Endothelial cell of umbilical vein (primary cell): ENCODE data around the gene DENND5A. TPM values are rescaled to one million over a fixed set of nuclear protein-coding genes. Genes with fewer than 3 reads are reported as not detected.

Experiments
- BruUV-seq: library from RNA; stranded (reverse); fragments of 400-500 nt; replicated peaks from 2 replicates; lab custom pipeline; 2021; lab: Mats Ljungman, UMichigan
- CTCF ChIA-PET: fragments of 300-600, 350-600 bp; sonication (Branson Sonifier 250); formaldehyde crosslinking; loops from one replicate; lab custom pipeline; 2021; ENCODE audit warnings: antibody characterized with exemption, inconsistent platforms; lab: Charles Lee
- POLR2A ChIA-PET: fragments of 300-600, 350-600 bp; sonication (Branson Sonifier 250); formaldehyde crosslinking; loops from one replicate; lab custom pipeline; 2021; ENCODE audit warnings: antibody characterized with exemption, inconsistent platforms; lab: Charles Lee
- DNase-seq: peaks from one replicate; pipeline ENCODE4 v3.0.0-alpha.2; 2011; ENCODE audit warnings: low read depth, low spot score
- FAIRE-seq: peaks from 2 replicates; lab custom pipeline; 2011; peaks lifted over from hg19 to GRCh38; lab: Jason Lieb, UNC
- H2AFZ ChIP-seq: 2 replicates; pipeline ENCODE4 v1.6.0; 2012; ENCODE audit warnings: low read depth, low read length, control low read depth, inconsistent platforms
- H3K27ac ChIP-seq: 2 replicates; pipeline ENCODE4 v1.5.1; 2011; ENCODE audit warnings: low read depth, mild to moderate bottlenecking, control low read depth, low read length, moderate library complexity; ENCODE audit not compliant: insufficient read depth
- H3K27me3 ChIP-seq, 2 experiments: 2 replicates each; pipeline versions ENCODE4 v1.6.0 to v1.6.1; 2011; ENCODE audit warnings: low read length in 2 of 2, mixed read lengths in 1 of 2; ENCODE audit not compliant: control insufficient read depth in 2 of 2, insufficient read depth in 2 of 2
- H3K36me3 ChIP-seq, 2 experiments: 2 replicates in 1 of 2; 3 replicates in 1 of 2; pipeline ENCODE4 v1.5.1; 2011; ENCODE audit warnings: low read length in 2 of 2, mild to moderate bottlenecking in 1 of 2, moderate library complexity in 1 of 2; ENCODE audit not compliant: control insufficient read depth in 2 of 2, insufficient read depth in 2 of 2; ENCODE audit errors: extremely low read depth in 1 of 2
- H3K4me1 ChIP-seq: 3 replicates; pipeline ENCODE4 v1.5.1; 2011; ENCODE audit warnings: mild to moderate bottlenecking, low read length; ENCODE audit not compliant: control insufficient read depth, insufficient read depth; ENCODE audit errors: extremely low read depth
- H3K4me2 ChIP-seq: 2 replicates; pipeline ENCODE4 v1.6.1; 2011; ENCODE audit warnings: low read length, control low read depth, mixed read lengths; ENCODE audit not compliant: insufficient read depth
- H3K4me3 ChIP-seq, 3 experiments: fragments of 200-600 bp in 1 of 3; sonication (generic), shearing (Covaris generic) in 1 of 3; replicated peaks in 1 of 3; 2 replicates each; pipeline ENCODE4 v1.5.1; 2011 to 2016; ENCODE audit warnings: control low read depth in 3 of 3, low read length in 3 of 3, mild to moderate bottlenecking in 2 of 3, inconsistent platforms in 1 of 3, low read depth in 1 of 3, moderate library complexity in 1 of 3; ENCODE audit not compliant: insufficient read depth in 1 of 3
- H3K79me2 ChIP-seq: 2 replicates; pipeline ENCODE4 v1.6.0; 2012; ENCODE audit warnings: low read length, inconsistent platforms; ENCODE audit not compliant: control insufficient read depth, insufficient read depth
- H3K9ac ChIP-seq: replicated peaks from 2 replicates; pipeline ENCODE3; 2011; ENCODE audit warnings: low read length, control low read depth; ENCODE audit not compliant: insufficient read depth; ENCODE audit errors: extremely low read depth
- H3K9me1 ChIP-seq: replicated peaks from 3 replicates; pipeline ENCODE4 v1.6.0; 2011; ENCODE audit warnings: mild to moderate bottlenecking, low read length; ENCODE audit not compliant: control insufficient read depth, insufficient read depth; ENCODE audit errors: extremely low read depth
- H3K9me3 ChIP-seq: replicated peaks from 2 replicates; pipeline ENCODE4 v1.5.1; 2012; ENCODE audit warnings: low read length, inconsistent platforms; ENCODE audit not compliant: control insufficient read depth, insufficient read depth
- H4K20me1 ChIP-seq: replicated peaks from 2 replicates; pipeline ENCODE3; 2011; ENCODE audit warnings: mild to moderate bottlenecking, low read length; ENCODE audit not compliant: control insufficient read depth, insufficient read depth; ENCODE audit errors: extremely low read depth
- EZH2 ChIP-seq: IDR thresholded peaks from 2 replicates; pipeline ENCODE4 v1.6.1; 2012; ENCODE audit warnings: borderline replicate concordance, low read depth, mild to moderate bottlenecking, moderate library complexity, low read length, inconsistent platforms; ENCODE audit not compliant: severe bottlenecking
- FOS ChIP-seq: IDR thresholded peaks from 2 replicates; pipeline ENCODE4 v1.6.1; 2011; ENCODE audit warnings: mild to moderate bottlenecking, low read length, moderate library complexity, borderline replicate concordance; ENCODE audit not compliant: insufficient read depth
- GATA2 ChIP-seq: IDR thresholded peaks from 2 replicates; pipeline ENCODE4 v1.7.0; 2011; ENCODE audit warnings: low read depth, mild to moderate bottlenecking, moderate library complexity, mixed read lengths, low read length; ENCODE audit not compliant: insufficient read length, insufficient read depth
- JUN ChIP-seq: IDR thresholded peaks from 2 replicates; pipeline ENCODE4 v1.6.1; 2011; ENCODE audit warnings: borderline replicate concordance, low read depth; ENCODE audit not compliant: insufficient read length, insufficient read depth
- MYC ChIP-seq: IDR thresholded peaks from one replicate; pipeline ENCODE4 v1.6.1; 2011; ENCODE audit warnings: mild to moderate bottlenecking, low read depth, low read length
- POLR2A ChIP-seq: IDR thresholded peaks from 2 replicates; pipeline ENCODE4 v1.6.1; 2012; ENCODE audit warnings: low read depth, mild to moderate bottlenecking, control low read depth, low read length
- POLR2AphosphoS5 ChIP-seq: IDR thresholded peaks from 2 replicates; pipeline ENCODE4 v1.6.1; 2012; ENCODE audit warnings: low read depth, mild to moderate bottlenecking, control low read depth, low read length, moderate library complexity; ENCODE audit not compliant: insufficient read depth
- dilution Hi-C: fragments of 300-500 bp; cut with MboI; formaldehyde crosslinking; loops from one replicate; pipeline ENCODE4 v1.15.0; 2019; ENCODE audit warnings: low sequenced_read_pairs; ENCODE audit not compliant: extremely low pct_ligation_motif_present
- intact Hi-C: fragments of 100-400 bp; cut with micrococcal nuclease; formaldehyde crosslinking; loops from one replicate; pipeline ENCODE4 v1.10.0; 2022
- polyA plus RNA-seq, 4 experiments: library from polyadenylated mRNA; depleted of rRNA in 3 of 4; stranded (reverse) in 3 of 4; unstranded in 1 of 4; fragments of >200 nt; gene quantifications; 2 replicates each; pipeline versions ENCODE4 v1.2.1 to v1.2.3, GENCODE V29; 2011 to 2012; ENCODE audit warnings: missing spikeins in 1 of 4
- total RNA-seq: library from RNA; stranded (reverse); gene quantifications from 2 replicates; pipeline ENCODE4 v1.2.3, GENCODE V29; 2021
- TF ChIP-seq, protein P1 (sequence below): IDR thresholded peaks from 2 replicates; pipeline ENCODE4 v1.6.1; 2011; ENCODE audit not compliant: insufficient read depth, insufficient read length
- TF ChIP-seq, protein P2 (sequence below), 2 donors: IDR thresholded peaks; 1 replicate in 1 of 2; 2 replicates in 1 of 2; pipeline ENCODE4 v1.5.1; 2011; ENCODE audit warnings: low read length in 2 of 2, mild to moderate bottlenecking in 2 of 2, moderate library complexity in 2 of 2, control low read depth in 1 of 2, inconsistent platforms in 1 of 2, low read depth in 1 of 2; ENCODE audit not compliant: insufficient read depth in 1 of 2; ENCODE audit errors: extremely low read depth in 1 of 2

Gene DENND5A
- total and polyA plus RNA-seq, 2 donors (not counting 3 experiments of a cell fraction or from before 2014, with no cell fraction given): 116 to 220 TPM

DNA sequence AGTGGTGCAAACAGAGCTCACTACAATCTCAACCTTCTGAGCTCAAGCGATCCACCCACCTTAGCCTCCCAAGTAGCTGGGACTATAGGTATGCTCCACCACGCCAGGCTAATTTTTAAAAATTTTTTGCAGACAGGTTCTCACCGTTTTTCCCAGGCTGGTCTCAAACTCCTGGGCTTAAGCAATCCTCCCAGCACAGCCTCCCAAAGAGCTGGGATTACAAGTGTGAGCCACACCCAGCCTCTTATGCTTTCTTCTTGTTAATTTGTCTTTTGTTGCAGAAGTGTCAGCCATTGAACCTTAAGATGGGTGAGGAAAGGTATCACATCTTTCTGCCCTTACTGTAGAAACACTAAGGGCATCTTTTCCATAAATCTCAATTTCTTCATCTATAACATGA lies 34.9 kb downstream of the DENND5A start:
- POLR2A ChIA-PET: interaction anchor here (0.7 kb wide), 1 partner anchor 45 kb away, joined by 6 read pairs; no protein-coding TSS in a partner anchor
- Histone ChIP-seq H3K27ac (no peak overlapping the region), H4K20me1 (peaks cover 6% of the 10 kb centered on the region)

More for the DNA sequence above, 34.9 kb downstream of the DENND5A start:
- CTCF ChIA-PET: interaction anchor here (0.7 kb wide), 1 partner anchor 103 kb away, joined by 3 read pairs; no protein-coding TSS in a partner anchor
- Histone ChIP-seq H3K4me2 (no peak overlapping the region), H3K79me2 (peaks cover 87% of the 10 kb centered on the region), H3K36me3 (no peaks in the 10 kb centered on the region), H3K9ac (no peak overlapping the region), H2AFZ (no peak overlapping the region), H3K27me3 (no peaks in the 10 kb centered on the region), H3K9me1 (no peaks in the 10 kb centered on the region), H3K4me1 (peaks cover 5% of the 10 kb centered on the region), H3K9me3 (no peaks in the 10 kb centered on the region), H3K4me3 (no peak overlapping the region)
- no TSS peak for BruUV-seq
- dilution Hi-C loops: no loop called here
- no peak for FAIRE-seq
- TF ChIP-seq POLR2AphosphoS5 (no peak), POLR2A (no peak), JUN (no peak), FOS (no peak), MYC (no peak), EZH2 (no peak), GATA2 (no peak)
- TF ChIP-seq, protein P1, sequence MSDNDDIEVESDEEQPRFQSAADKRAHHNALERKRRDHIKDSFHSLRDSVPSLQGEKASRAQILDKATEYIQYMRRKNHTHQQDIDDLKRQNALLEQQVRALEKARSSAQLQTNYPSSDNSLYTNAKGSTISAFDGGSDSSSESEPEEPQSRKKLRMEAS: no peak
- TF ChIP-seq, protein P2, sequence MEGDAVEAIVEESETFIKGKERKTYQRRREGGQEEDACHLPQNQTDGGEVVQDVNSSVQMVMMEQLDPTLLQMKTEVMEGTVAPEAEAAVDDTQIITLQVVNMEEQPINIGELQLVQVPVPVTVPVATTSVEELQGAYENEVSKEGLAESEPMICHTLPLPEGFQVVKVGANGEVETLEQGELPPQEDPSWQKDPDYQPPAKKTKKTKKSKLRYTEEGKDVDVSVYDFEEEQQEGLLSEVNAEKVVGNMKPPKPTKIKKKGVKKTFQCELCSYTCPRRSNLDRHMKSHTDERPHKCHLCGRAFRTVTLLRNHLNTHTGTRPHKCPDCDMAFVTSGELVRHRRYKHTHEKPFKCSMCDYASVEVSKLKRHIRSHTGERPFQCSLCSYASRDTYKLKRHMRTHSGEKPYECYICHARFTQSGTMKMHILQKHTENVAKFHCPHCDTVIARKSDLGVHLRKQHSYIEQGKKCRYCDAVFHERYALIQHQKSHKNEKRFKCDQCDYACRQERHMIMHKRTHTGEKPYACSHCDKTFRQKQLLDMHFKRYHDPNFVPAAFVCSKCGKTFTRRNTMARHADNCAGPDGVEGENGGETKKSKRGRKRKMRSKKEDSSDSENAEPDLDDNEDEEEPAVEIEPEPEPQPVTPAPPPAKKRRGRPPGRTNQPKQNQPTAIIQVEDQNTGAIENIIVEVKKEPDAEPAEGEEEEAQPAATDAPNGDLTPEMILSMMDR (IDR thresholded peaks at IDR 0.05; ENCODE audit: extremely low read depth in 1 of 2, insufficient read depth in 1 of 2, low read depth in 1 of 2, low read length in 2 of 2): no peak
- no peak for DNase-seq
- intact Hi-C loops: no loop called here
